HepG2 (cell line): Measurements from ENCODE around the gene NPHP3. TPM values are rescaled to one million over a fixed set of nuclear protein-coding genes. Genes with fewer than 3 reads are reported as not detected.

Experiments
- AGO1 ChIP-seq: fragments of 200-400 bp; formaldehyde crosslinking; IDR thresholded peaks from 2 replicates; pipeline ENCODE4 v1.6.1; 2017; ENCODE audit warnings: mild to moderate bottlenecking, low read depth, low read length, moderate library complexity; ENCODE audit not compliant: poor library complexity, severe bottlenecking
- KLF11 ChIP-seq: IDR thresholded peaks from 2 replicates; pipeline ENCODE4 v1.6.1; 2016; ENCODE audit warnings: missing compliant biosample characterization
- MXD1 ChIP-seq: sonication (generic); formaldehyde crosslinking; IDR thresholded peaks from 2 replicates; pipeline ENCODE4 v1.4.0; 2020; ENCODE audit warnings: mild to moderate bottlenecking, missing genetic modification reagents
- NKX3-1 ChIP-seq: sonication (generic); formaldehyde crosslinking; IDR thresholded peaks from 2 replicates; pipeline ENCODE4 v1.5.0; 2020; ENCODE audit warnings: missing genetic modification reagents
- NR2F1 ChIP-seq, 2 experiments: fragments of 450-650 bp in 1 of 2; formaldehyde crosslinking in 1 of 2; IDR thresholded peaks; 2 replicates each; pipeline versions ENCODE4 v1.5.0 to v1.6.1; 2016 to 2020; ENCODE audit warnings: mild to moderate bottlenecking in 1 of 2, missing compliant biosample characterization in 1 of 2, missing genetic modification reagents in 1 of 2, moderate library complexity in 1 of 2
- PAF1 ChIP-seq: IDR thresholded peaks from 2 replicates; pipeline ENCODE4 v1.6.1; 2016; ENCODE audit warnings: missing genetic modification reagents, missing compliant biosample characterization
- PHF20 ChIP-seq: sonication (generic); formaldehyde crosslinking; IDR thresholded peaks from 2 replicates; pipeline ENCODE4 v1.5.0; 2020; ENCODE audit warnings: mild to moderate bottlenecking, missing genetic modification reagents
- POLR2AphosphoS5 ChIP-seq: IDR thresholded peaks from 2 replicates; pipeline ENCODE4 v1.6.1; 2012; ENCODE audit warnings: low read depth, low read length
- SATB2 ChIP-seq: sonication (generic); formaldehyde crosslinking; IDR thresholded peaks from 2 replicates; pipeline ENCODE4 v1.5.0; 2020; ENCODE audit warnings: missing genetic modification reagents
- SP5 ChIP-seq: IDR thresholded peaks from 2 replicates; pipeline ENCODE4 v1.6.1; 2016; ENCODE audit warnings: low read depth, borderline replicate concordance
- STAT5B ChIP-seq: sonication (generic); formaldehyde crosslinking; IDR thresholded peaks from 2 replicates; pipeline ENCODE4 v1.4.0; 2020; ENCODE audit warnings: missing genetic modification reagents
- TRIM22 ChIP-seq: fragments of 450-650 bp; IDR thresholded peaks from 2 replicates; pipeline ENCODE4 v1.6.1; 2017
- ZEB1 ChIP-seq: IDR thresholded peaks from 2 replicates; pipeline ENCODE4 v1.6.1; 2012; ENCODE audit warnings: mild to moderate bottlenecking, low read depth, inconsistent platforms; ENCODE audit not compliant: insufficient replicate concordance
- ZFP82 ChIP-seq: sonication (generic); formaldehyde crosslinking; IDR thresholded peaks from 2 replicates; pipeline ENCODE4 v1.5.1; 2020; ENCODE audit warnings: mild to moderate bottlenecking, missing genetic modification reagents, borderline replicate concordance
- ZNF292 ChIP-seq: sonication (generic); formaldehyde crosslinking; IDR thresholded peaks from 2 replicates; pipeline ENCODE4 v1.8.1; 2022; ENCODE audit warnings: mild to moderate bottlenecking, low read depth, missing genetic modification reagents, borderline replicate concordance
- ZNF484 ChIP-seq: sonication (generic); formaldehyde crosslinking; IDR thresholded peaks from 2 replicates; pipeline ENCODE4 v1.5.1; 2020; ENCODE audit warnings: mild to moderate bottlenecking, low read depth, missing genetic modification reagents, borderline replicate concordance
- ZNF589 ChIP-seq: sonication (generic); formaldehyde crosslinking; conservative IDR thresholded peaks from 2 replicates; pipeline ENCODE4 v1.8.0; 2022; ENCODE audit warnings: mild to moderate bottlenecking, moderate library complexity, missing genetic modification reagents
- ZNF607 ChIP-seq: sonication (generic); formaldehyde crosslinking; IDR thresholded peaks from 2 replicates; pipeline ENCODE4 v1.5.1; 2020; ENCODE audit warnings: missing genetic modification reagents, mild to moderate bottlenecking, borderline replicate concordance
- ZNF670 ChIP-seq: sonication (generic); formaldehyde crosslinking; IDR thresholded peaks from 2 replicates; pipeline ENCODE4 v1.8.0; 2022; ENCODE audit warnings: mild to moderate bottlenecking, missing genetic modification reagents, borderline replicate concordance
- ZNF772 ChIP-seq: sonication (generic); formaldehyde crosslinking; IDR thresholded peaks from 2 replicates; pipeline ENCODE4 v1.5.0; 2020; ENCODE audit warnings: mild to moderate bottlenecking, missing genetic modification reagents
- polyA plus RNA-seq, 8 experiments: library from polyadenylated mRNA; depleted of rRNA in 3 of 8; stranded (reverse) in 7 of 8; unstranded in 1 of 8; fragments of >200 nt; fragmentation: Illumina TruSeq in 4 of 8; extraction: Trizol in 4 of 8; gene quantifications; 2 replicates each; pipeline versions ENCODE4 v1.2.1 to v1.2.3, GENCODE V29; 2011 to 2016; ENCODE audit warnings: low read depth in 4 of 8, missing spikeins in 1 of 8, mixed read lengths in 1 of 8; ENCODE audit not compliant: insufficient read depth in 1 of 8
- total RNA-seq, 5 experiments: library from RNA; depleted of rRNA; stranded (reverse); fragments of >200 nt; fragmentation: Illumina TruSeq; extraction: Trizol; gene quantifications; 2 replicates each; pipeline ENCODE4 v1.2.3, GENCODE V29; 2016; ENCODE audit warnings: low read depth in 1 of 5
- TF ChIP-seq, protein P1 (sequence below): sonication (generic); formaldehyde crosslinking; IDR thresholded peaks from 2 replicates; pipeline ENCODE4 v1.9.0; 2021; ENCODE audit warnings: missing genetic modification reagents, borderline replicate concordance
- TF ChIP-seq, protein P2 (sequence below): sonication (generic); formaldehyde crosslinking; IDR thresholded peaks from 2 replicates; pipeline ENCODE4 v1.4.0; 2020; ENCODE audit warnings: missing genetic modification reagents
- TF ChIP-seq, protein P3 (sequence below): sonication (generic); formaldehyde crosslinking; IDR thresholded peaks from 2 replicates; pipeline ENCODE4 v1.5.0; 2020; ENCODE audit warnings: missing genetic modification reagents

Gene NPHP3
- total and polyA plus RNA-seq, 2 of the 13 experiments (the other 11 are each of a cell fraction or from before 2014, with no cell fraction given), result 11.0 to 20.2 TPM

GRCh38 chr3:132659365-132660051 is 62.7 kb downstream of the NPHP3 start, which contains the start of gene ACAD11 (continued):
- TF ChIP-seq TRIM22 (no peak), ZNF772 (no peak; the same call in 1 of the 2 replicates), POLR2AphosphoS5 (peak; percentile 71), ZNF607 (CRISPR knock-in tag) (peak; percentile 18), SP5 (CRISPR knock-in tag) (no peak), ZFP82 (CRISPR knock-in tag) (no peak), PAF1 (CRISPR knock-in tag) (no peak), ZNF484 (no peak), KLF11 (CRISPR knock-in tag) (peak; percentile 2; the same call in 1 of the 2 replicates), NR2F1 (CRISPR knock-in tag; IDR thresholded peaks at IDR 0.05) (no peak), MXD1 (no peak; the same call in 1 of the 2 replicates), NKX3-1 (CRISPR knock-in tag) (no peak), SATB2 (no peak), ZNF589 (CRISPR knock-in tag) (no peak), ZEB1 (no peak), PHF20 (CRISPR knock-in tag) (no peak), STAT5B (CRISPR knock-in tag) (no peak), ZNF670 (CRISPR knock-in tag) (no peak), AGO1 (no peak), ZNF292 (CRISPR knock-in tag) (no peak)
- TF ChIP-seq, protein P1, sequence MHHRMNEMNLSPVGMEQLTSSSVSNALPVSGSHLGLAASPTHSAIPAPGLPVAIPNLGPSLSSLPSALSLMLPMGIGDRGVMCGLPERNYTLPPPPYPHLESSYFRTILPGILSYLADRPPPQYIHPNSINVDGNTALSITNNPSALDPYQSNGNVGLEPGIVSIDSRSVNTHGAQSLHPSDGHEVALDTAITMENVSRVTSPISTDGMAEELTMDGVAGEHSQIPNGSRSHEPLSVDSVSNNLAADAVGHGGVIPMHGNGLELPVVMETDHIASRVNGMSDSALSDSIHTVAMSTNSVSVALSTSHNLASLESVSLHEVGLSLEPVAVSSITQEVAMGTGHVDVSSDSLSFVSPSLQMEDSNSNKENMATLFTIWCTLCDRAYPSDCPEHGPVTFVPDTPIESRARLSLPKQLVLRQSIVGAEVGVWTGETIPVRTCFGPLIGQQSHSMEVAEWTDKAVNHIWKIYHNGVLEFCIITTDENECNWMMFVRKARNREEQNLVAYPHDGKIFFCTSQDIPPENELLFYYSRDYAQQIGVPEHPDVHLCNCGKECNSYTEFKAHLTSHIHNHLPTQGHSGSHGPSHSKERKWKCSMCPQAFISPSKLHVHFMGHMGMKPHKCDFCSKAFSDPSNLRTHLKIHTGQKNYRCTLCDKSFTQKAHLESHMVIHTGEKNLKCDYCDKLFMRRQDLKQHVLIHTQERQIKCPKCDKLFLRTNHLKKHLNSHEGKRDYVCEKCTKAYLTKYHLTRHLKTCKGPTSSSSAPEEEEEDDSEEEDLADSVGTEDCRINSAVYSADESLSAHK (CRISPR knock-in tag), result no peak
- TF ChIP-seq, protein P2, sequence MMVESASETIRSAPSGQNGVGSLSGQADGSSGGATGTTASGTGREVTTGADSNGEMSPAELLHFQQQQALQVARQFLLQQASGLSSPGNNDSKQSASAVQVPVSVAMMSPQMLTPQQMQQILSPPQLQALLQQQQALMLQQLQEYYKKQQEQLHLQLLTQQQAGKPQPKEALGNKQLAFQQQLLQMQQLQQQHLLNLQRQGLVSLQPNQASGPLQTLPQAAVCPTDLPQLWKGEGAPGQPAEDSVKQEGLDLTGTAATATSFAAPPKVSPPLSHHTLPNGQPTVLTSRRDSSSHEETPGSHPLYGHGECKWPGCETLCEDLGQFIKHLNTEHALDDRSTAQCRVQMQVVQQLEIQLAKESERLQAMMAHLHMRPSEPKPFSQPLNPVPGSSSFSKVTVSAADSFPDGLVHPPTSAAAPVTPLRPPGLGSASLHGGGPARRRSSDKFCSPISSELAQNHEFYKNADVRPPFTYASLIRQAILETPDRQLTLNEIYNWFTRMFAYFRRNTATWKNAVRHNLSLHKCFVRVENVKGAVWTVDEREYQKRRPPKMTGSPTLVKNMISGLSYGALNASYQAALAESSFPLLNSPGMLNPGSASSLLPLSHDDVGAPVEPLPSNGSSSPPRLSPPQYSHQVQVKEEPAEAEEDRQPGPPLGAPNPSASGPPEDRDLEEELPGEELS, result peak; percentile 30
- TF ChIP-seq, protein P3, sequence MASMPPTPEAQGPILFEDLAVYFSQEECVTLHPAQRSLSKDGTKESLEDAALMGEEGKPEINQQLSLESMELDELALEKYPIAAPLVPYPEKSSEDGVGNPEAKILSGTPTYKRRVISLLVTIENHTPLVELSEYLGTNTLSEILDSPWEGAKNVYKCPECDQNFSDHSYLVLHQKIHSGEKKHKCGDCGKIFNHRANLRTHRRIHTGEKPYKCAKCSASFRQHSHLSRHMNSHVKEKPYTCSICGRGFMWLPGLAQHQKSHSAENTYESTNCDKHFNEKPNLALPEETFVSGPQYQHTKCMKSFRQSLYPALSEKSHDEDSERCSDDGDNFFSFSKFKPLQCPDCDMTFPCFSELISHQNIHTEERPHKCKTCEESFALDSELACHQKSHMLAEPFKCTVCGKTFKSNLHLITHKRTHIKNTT (CRISPR knock-in tag), result no peak
